Tibial artery (tissue), 4 donors: ENCODE data around the gene DST.
"Not testable (repeated sequence)": the region's sequence is repeated elsewhere in the genome, so short reads cannot be mapped to it uniquely, and the experiment has no call there.

Source experiments
- DNase-seq, 2 donors: peaks; one replicate each; pipeline ENCODE4 v3.0.0-alpha.2; 2019
- H3K27ac ChIP-seq, 2 donors: fragments of 200-600 bp; sonication (generic) in 1 of 2; 1 replicate in 1 of 2; 2 replicates in 1 of 2; pipeline ENCODE4 v1.5.1; 2018 to 2019; ENCODE audit warnings: mild to moderate bottlenecking in 1 of 2
- H3K27me3 ChIP-seq, 2 donors: fragments of 200-600 bp; sonication (generic) in 1 of 2; one replicate each; pipeline versions ENCODE4 v1.5.1 to v1.6.0; 2016 to 2019
- H3K36me3 ChIP-seq, 3 donors: fragments of 200-600 bp; sonication (generic) in 2 of 3; one replicate each; pipeline ENCODE4 v1.5.1; 2016 to 2019; ENCODE audit warnings: mild to moderate bottlenecking in 2 of 3
- H3K4me1 ChIP-seq, 4 donors: fragments of 200-600 bp; sonication (generic) in 2 of 4; 1 replicate in 3 of 4; 2 replicates in 1 of 4; pipeline ENCODE4 v1.5.1; 2016 to 2019
- H3K4me3 ChIP-seq, 2 donors: fragments of 200-600 bp; sonication (generic) in 1 of 2; 1 replicate in 1 of 2; 2 replicates in 1 of 2; pipeline ENCODE4 v1.5.1; 2018 to 2019; ENCODE audit warnings: mild to moderate bottlenecking in 2 of 2
- H3K9me3 ChIP-seq, 3 donors: fragments of 200-600 bp; sonication (generic) in 1 of 3; one replicate each; pipeline ENCODE4 v1.5.1; 2016 to 2019
- CTCF ChIP-seq, 2 experiments: fragments of 200-600 bp in 1 of 2; fragments of 450-650 bp in 1 of 2; IDR thresholded peaks; one replicate each; pipeline ENCODE4 v1.5.1; 2017 to 2019; ENCODE audit warnings: antibody characterized with exemption in 2 of 2, mild to moderate bottlenecking in 1 of 2, moderate library complexity in 1 of 2
- intact Hi-C: fragments of 100-400 bp; cut with DNase I; formaldehyde crosslinking; loops from one replicate; pipeline ENCODE4 v1.15.0; 2023; ENCODE audit warnings: low total_unique reads

The DST gene

GRCh38 chr6:56497240-56497639, 145.4 kb downstream of the DST start:
- H3K9me3 ChIP-seq = no peaks in the 10 kb centered on the region
- H3K4me1 ChIP-seq = peaks cover 0 to 77% (median 2%) of the 10 kb centered on the region in 4 donors
- intact Hi-C loops = no loop called here
- H3K27ac ChIP-seq = peak overlapping the region in 1 of 2 donors; percentile 47
- peaks cover 37 to 67% (median 57%) of the 10 kb centered on the region in 3 donors for H3K36me3 ChIP-seq
- TF ChIP-seq CTCF (IDR thresholded peaks at IDR 0.05) = no peak
- no peak overlapping the region for H3K4me3 ChIP-seq
- DNase-seq = no peak
- H3K27me3 ChIP-seq = no peaks in the 10 kb centered on the region

GRCh38 chr6:56496650-56497049, 146.0 kb downstream of the DST start:
- peaks cover 0 to 77% (median 2%) of the 10 kb centered on the region in 4 donors for H3K4me1 ChIP-seq
- peaks cover 43 to 72% (median 60%) of the 10 kb centered on the region in 3 donors for H3K36me3 ChIP-seq
- intact Hi-C loops, DNase-seq, H3K27ac ChIP-seq, H3K27me3 ChIP-seq, H3K9me3 ChIP-seq, H3K4me3 ChIP-seq: not testable (repeated sequence)

GRCh38 chr6:56495654-56496053, 147.0 kb downstream of the DST start:
- Histone ChIP-seq H3K27me3 (no peaks in the 10 kb centered on the region), H3K9me3 (no peaks in the 10 kb centered on the region), H3K27ac (peak overlapping the region in 1 of 2 donors; percentile 5), H3K36me3 (peaks cover 48 to 71% (median 60%) of the 10 kb centered on the region in 3 donors), H3K4me1 (peaks cover 0 to 68% (median 3%) of the 10 kb centered on the region in 4 donors), H3K4me3 (no peak overlapping the region)
- intact Hi-C loops = no loop called here
- TF ChIP-seq CTCF (IDR thresholded peaks at IDR 0.05) = no peak
- no peak for DNase-seq

- Histone ChIP-seq H3K27ac (peak overlapping the region; percentile 7 to 31), H3K9me3 (no peaks in the 10 kb centered on the region), H3K4me1 (peaks cover 0 to 34% (median 3%) of the 10 kb centered on the region in 4 donors), H3K27me3 (no peaks in the 10 kb centered on the region), H3K4me3 (no peak overlapping the region), H3K36me3 (peaks cover 54 to 57% (median 55%) of the 10 kb centered on the region in 3 donors)
- intact Hi-C loops = no loop called here
- DNase-seq = peak in 1 of 2 donors; percentile 31
- TF ChIP-seq CTCF (IDR thresholded peaks at IDR 0.05) = no peak
Observed at GRCh38 chr6:56491606-56492328, 150.9 kb downstream of the DST start.

GRCh38 chr6:56490993-56491392, 151.7 kb downstream of the DST start:
- Histone ChIP-seq H3K27me3 (no peaks in the 10 kb centered on the region), H3K4me3 (no peak overlapping the region), H3K9me3 (no peaks in the 10 kb centered on the region), H3K27ac (no peak overlapping the region), H3K4me1 (peaks cover 0 to 34% (median 3%) of the 10 kb centered on the region in 4 donors), H3K36me3 (peaks cover 52 to 57% (median 55%) of the 10 kb centered on the region in 3 donors)
- no peak for DNase-seq
- intact Hi-C loops = no loop called here
- TF ChIP-seq CTCF (IDR thresholded peaks at IDR 0.05) = no peak

- no peak overlapping the region for H3K27ac ChIP-seq
- no peaks in the 10 kb centered on the region for H3K27me3 ChIP-seq
- peaks cover 63 to 69% (median 68%) of the 10 kb centered on the region in 3 donors for H3K36me3 ChIP-seq
- peaks cover 0 to 40% (median 3%) of the 10 kb centered on the region in 4 donors for H3K4me1 ChIP-seq
- TF ChIP-seq CTCF (IDR thresholded peaks at IDR 0.05) = no peak
- no peak overlapping the region for H3K4me3 ChIP-seq
- DNase-seq = no peak
- intact Hi-C loops = loop anchor here (10.0 kb wide), 1 partner anchor 55 kb away; no protein-coding TSS in a partner anchor
- no peaks in the 10 kb centered on the region for H3K9me3 ChIP-seq
Observed at GRCh38 chr6:56489559-56489958, 153.1 kb downstream of the DST start.
